ENCODE results near the gene KRTAP5-6.

The KRTAP5-6 gene

GRCh38 chr11:1692708-1693326 lies 4.2 kb upstream of the KRTAP5-6 start:
- TF ChIP-seq GATA2 (IDR thresholded peaks at IDR 0.05; ENCODE audit: low read depth, low read length), result no peak
- TF ChIP-seq GATA3 (IDR thresholded peaks at IDR 0.05; ENCODE audit: low read depth, low read length), result no peak

GRCh38 chr11:1693327-1694063 lies 3.5 kb upstream of the KRTAP5-6 start:
- TF ChIP-seq GATA3 (IDR thresholded peaks at IDR 0.05; ENCODE audit: low read depth, low read length), result no peak

- TF ChIP-seq GATA3 (IDR thresholded peaks at IDR 0.05; ENCODE audit: low read depth, low read length) (no peak), GATA2 (IDR thresholded peaks at IDR 0.05; ENCODE audit: low read depth, low read length) (no peak)
These were observed 2.7 kb upstream of the KRTAP5-6 start for GRCh38 chr11:1694064-1694845.

GRCh38 chr11:1694846-1695547 lies 2.0 kb upstream of the KRTAP5-6 start:
- no peak for TF ChIP-seq GATA2 (IDR thresholded peaks at IDR 0.05; ENCODE audit: low read depth, low read length)
- TF ChIP-seq GATA3 (IDR thresholded peaks at IDR 0.05; ENCODE audit: low read depth, low read length), result no peak

GRCh38 chr11:1695548-1696108 lies 1.4 kb upstream of the KRTAP5-6 start:
- TF ChIP-seq GATA3 (IDR thresholded peaks at IDR 0.05; ENCODE audit: low read depth, low read length), result no peak
- no peak for TF ChIP-seq GATA2 (IDR thresholded peaks at IDR 0.05; ENCODE audit: low read depth, low read length)

GRCh38 chr11:1699771-1700170 lies 2.8 kb downstream of the KRTAP5-6 start:
- no peak for TF ChIP-seq GATA3 (IDR thresholded peaks at IDR 0.05; ENCODE audit: low read depth, low read length)
- TF ChIP-seq GATA2 (IDR thresholded peaks at IDR 0.05; ENCODE audit: low read depth, low read length), result no peak

GRCh38 chr11:1701091-1701807 lies 4.3 kb downstream of the KRTAP5-6 start:
- no peak for TF ChIP-seq GATA2 (IDR thresholded peaks at IDR 0.05; ENCODE audit: low read depth, low read length)
- TF ChIP-seq GATA3 (IDR thresholded peaks at IDR 0.05; ENCODE audit: low read depth, low read length), result no peak

GRCh38 chr11:1702506-1702905 lies 5.5 kb downstream of the KRTAP5-6 start:
- TF ChIP-seq GATA2 (IDR thresholded peaks at IDR 0.05; ENCODE audit: low read depth, low read length) (no peak), GATA3 (IDR thresholded peaks at IDR 0.05; ENCODE audit: low read depth, low read length) (no peak)

- TF ChIP-seq GATA2 (IDR thresholded peaks at IDR 0.05; ENCODE audit: low read depth, low read length), result no peak
- TF ChIP-seq GATA3 (IDR thresholded peaks at IDR 0.05; ENCODE audit: low read depth, low read length), result no peak
These were observed 6.2 kb downstream of the KRTAP5-6 start for GRCh38 chr11:1703146-1703545.

- TF ChIP-seq GATA3 (IDR thresholded peaks at IDR 0.05; ENCODE audit: low read depth, low read length), result no peak
- no peak for TF ChIP-seq GATA2 (IDR thresholded peaks at IDR 0.05; ENCODE audit: low read depth, low read length)
These were observed 8.4 kb downstream of the KRTAP5-6 start for GRCh38 chr11:1705126-1706052.

GRCh38 chr11:1706634-1707400 lies 9.8 kb downstream of the KRTAP5-6 start:
- no peak for TF ChIP-seq GATA3 (IDR thresholded peaks at IDR 0.05; ENCODE audit: low read depth, low read length)
- no peak for TF ChIP-seq GATA2 (IDR thresholded peaks at IDR 0.05; ENCODE audit: low read depth, low read length)

GRCh38 chr11:1707751-1708150 lies 10.8 kb downstream of the KRTAP5-6 start:
- TF ChIP-seq GATA3 (IDR thresholded peaks at IDR 0.05; ENCODE audit: low read depth, low read length) (no peak), GATA2 (IDR thresholded peaks at IDR 0.05; ENCODE audit: low read depth, low read length) (no peak)
